Putamen (tissue), 1 donor: ENCODE data around the gene RNF144A.

Experiments
- DNase-seq: peaks from one replicate; pipeline ENCODE4 v3.0.0-alpha.2; 2016; ENCODE audit warnings: low spot score

RNF144A gene

GRCh38 chr2:7083580-7084509, 166.6 kb downstream of the RNF144A start:
- no peak for DNase-seq

- DNase-seq: no peak
These were observed 167.4 kb downstream of the RNF144A start for GRCh38 chr2:7084601-7085000.

- DNase-seq: no peak
These were observed 172.1 kb downstream of the RNF144A start for GRCh38 chr2:7089284-7089683.

- no peak for DNase-seq
These were observed 172.8 kb downstream of the RNF144A start for GRCh38 chr2:7089898-7090510.

GRCh38 chr2:7093376-7093775, 176.2 kb downstream of the RNF144A start:
- DNase-seq: no peak
